Iris pigment epithelial cell (primary cell): ENCODE measurements around the gene NMRAL1.

Experiments
- DNase-seq: peaks from one replicate; pipeline ENCODE4 v3.0.0-alpha.2; 2011; ENCODE audit warnings: low read depth

Gene NMRAL1

GRCh38 chr16:4474192-4474961, at the start of gene NMRAL1:
Gene NMRAL1 (minus strand): TSS chr16:4474625. CDS start chr16:4474132, 493 bp downstream.
- DNase-seq: peak; percentile 88

- DNase-seq: no peak
Measured at GRCh38 chr16:4523686-4524085, 49.3 kb upstream of the NMRAL1 start.

- no peak for DNase-seq
Measured at GRCh38 chr16:4522051-4522581, 47.7 kb upstream of the NMRAL1 start.

GRCh38 chr16:4520913-4521312, 46.5 kb upstream of the NMRAL1 start:
- DNase-seq: no peak

GRCh38 chr16:4519274-4520058, 45.0 kb upstream of the NMRAL1 start:
- DNase-seq: no peak

- DNase-seq: peak; percentile 40
Measured at GRCh38 chr16:4517812-4518680, 43.6 kb upstream of the NMRAL1 start.

- DNase-seq: no peak
Measured at GRCh38 chr16:4515611-4516233, 41.3 kb upstream of the NMRAL1 start.

- no peak for DNase-seq
Measured at GRCh38 chr16:4514606-4515005, 40.2 kb upstream of the NMRAL1 start.

GRCh38 chr16:4513881-4514280, 39.5 kb upstream of the NMRAL1 start:
- no peak for DNase-seq

- no peak for DNase-seq
Measured at GRCh38 chr16:4513086-4513860, 38.8 kb upstream of the NMRAL1 start.

- DNase-seq: no peak
Measured at GRCh38 chr16:4512473-4512872, 38.0 kb upstream of the NMRAL1 start.

- DNase-seq: peak; percentile 42
Measured at GRCh38 chr16:4511441-4512082, 37.1 kb upstream of the NMRAL1 start.

GRCh38 chr16:4510747-4511426, 36.5 kb upstream of the NMRAL1 start:
- DNase-seq: no peak

- DNase-seq: no peak
Measured at GRCh38 chr16:4510131-4510530, 35.7 kb upstream of the NMRAL1 start.

GRCh38 chr16:4509420-4509819, 35.0 kb upstream of the NMRAL1 start:
- no peak for DNase-seq

- no peak for DNase-seq
Measured at GRCh38 chr16:4508806-4509205, 34.4 kb upstream of the NMRAL1 start.

GRCh38 chr16:4507588-4508345, 33.3 kb upstream of the NMRAL1 start:
- no peak for DNase-seq

GRCh38 chr16:4506450-4506849, 32.0 kb upstream of the NMRAL1 start:
- peak; percentile 81 for DNase-seq
